HEK293T (cell line): ENCODE results near the gene DDX10.

Experiments
- CTCF ChIA-PET: fragments of 350-600 bp; formaldehyde crosslinking; extraction: SDS; loops from one replicate; lab custom pipeline; 2021; ENCODE audit warnings: antibody characterized with exemption, inconsistent platforms; lab: Yijun Ruan, JAX
- POLR2A ChIA-PET: fragments of 350-600 bp; formaldehyde crosslinking; extraction: SDS; loops from one replicate; lab custom pipeline; 2020; ENCODE audit warnings: antibody characterized with exemption, inconsistent platforms; lab: Yijun Ruan, JAX
- DNase-seq: peaks from one replicate; pipeline ENCODE4 v3.0.0; 2012; ENCODE audit warnings: mixed read lengths; ENCODE audit errors: extremely low spot score
- ARNT ChIP-seq: fragments of 450-650 bp; IDR thresholded peaks from 2 replicates; pipeline ENCODE4 v1.6.1; 2017; ENCODE audit warnings: mild to moderate bottlenecking
- BHLHE40 ChIP-seq: fragments of 450-650 bp; IDR thresholded peaks from 2 replicates; pipeline ENCODE4 v1.6.1; 2016; ENCODE audit warnings: mild to moderate bottlenecking, moderate library complexity, borderline replicate concordance
- CTBP1 ChIP-seq: fragments of 450-650 bp; IDR thresholded peaks from 2 replicates; pipeline ENCODE4 v1.6.1; 2016; ENCODE audit warnings: borderline replicate concordance
- ELF4 ChIP-seq: fragments of 450-650 bp; IDR thresholded peaks from 2 replicates; pipeline ENCODE4 v1.6.1; 2017; ENCODE audit warnings: antibody characterized with exemption
- FOXA1 ChIP-seq: fragments of 450-650 bp; IDR thresholded peaks from 2 replicates; pipeline ENCODE4 v1.6.1; 2016; ENCODE audit warnings: mild to moderate bottlenecking
- FOXK2 ChIP-seq: fragments of 450-650 bp; IDR thresholded peaks from 2 replicates; pipeline ENCODE4 v1.6.1; 2016; ENCODE audit warnings: mild to moderate bottlenecking
- FOXM1 ChIP-seq: fragments of 450-650 bp; IDR thresholded peaks from 2 replicates; pipeline ENCODE4 v1.6.1; 2017; ENCODE audit warnings: mild to moderate bottlenecking, borderline replicate concordance
- HDGF ChIP-seq: fragments of 450-650 bp; IDR thresholded peaks from 2 replicates; pipeline ENCODE4 v1.6.1; 2017; ENCODE audit warnings: antibody characterized with exemption, borderline replicate concordance
- L3MBTL2 ChIP-seq: fragments of 450-650 bp; conservative IDR thresholded peaks from 2 replicates; pipeline ENCODE4 v1.6.1; 2016; ENCODE audit warnings: mild to moderate bottlenecking
- LEF1 ChIP-seq: fragments of 450-650 bp; IDR thresholded peaks from 2 replicates; pipeline ENCODE4 v1.6.1; 2017; ENCODE audit warnings: mild to moderate bottlenecking, borderline replicate concordance
- NFRKB ChIP-seq: fragments of 450-650 bp; IDR thresholded peaks from 2 replicates; pipeline ENCODE4 v1.6.1; 2016; ENCODE audit warnings: mild to moderate bottlenecking, moderate library complexity
- SP1 ChIP-seq: fragments of 450-650 bp; IDR thresholded peaks from 2 replicates; pipeline ENCODE4 v1.6.1; 2017
- SUZ12 ChIP-seq: fragments of 450-650 bp; IDR thresholded peaks from 2 replicates; pipeline ENCODE4 v1.6.1; 2016; ENCODE audit warnings: mild to moderate bottlenecking
- TARDBP ChIP-seq: fragments of 450-650 bp; IDR thresholded peaks from 2 replicates; pipeline ENCODE4 v1.6.1; 2016
- ZNF384 ChIP-seq: fragments of 450-650 bp; IDR thresholded peaks from 2 replicates; pipeline ENCODE4 v1.6.1; 2016
- TF ChIP-seq, protein P1 (sequence below): fragments of 450-650 bp; IDR thresholded peaks from 2 replicates; pipeline ENCODE4 v1.6.1; 2016

The DDX10 gene

GRCh38 chr11:108975026-108975425 lies 310.2 kb downstream of the DDX10 start:
- TF ChIP-seq, protein P1, sequence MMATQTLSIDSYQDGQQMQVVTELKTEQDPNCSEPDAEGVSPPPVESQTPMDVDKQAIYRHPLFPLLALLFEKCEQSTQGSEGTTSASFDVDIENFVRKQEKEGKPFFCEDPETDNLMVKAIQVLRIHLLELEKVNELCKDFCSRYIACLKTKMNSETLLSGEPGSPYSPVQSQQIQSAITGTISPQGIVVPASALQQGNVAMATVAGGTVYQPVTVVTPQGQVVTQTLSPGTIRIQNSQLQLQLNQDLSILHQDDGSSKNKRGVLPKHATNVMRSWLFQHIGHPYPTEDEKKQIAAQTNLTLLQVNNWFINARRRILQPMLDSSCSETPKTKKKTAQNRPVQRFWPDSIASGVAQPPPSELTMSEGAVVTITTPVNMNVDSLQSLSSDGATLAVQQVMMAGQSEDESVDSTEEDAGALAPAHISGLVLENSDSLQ, result no peak
- TF ChIP-seq HDGF (no peak), SP1 (no peak), BHLHE40 (no peak), ARNT (no peak), LEF1 (no peak), ZNF384 (no peak), FOXM1 (no peak), CTBP1 (no peak), L3MBTL2 (no peak)
- POLR2A ChIA-PET, result no interaction called here
- CTCF ChIA-PET, result interaction anchor here (0.6 kb wide), 1 partner anchor 825 kb away, joined by 3 read pairs; no protein-coding TSS in a partner anchor
- DNase-seq, result no peak

DNA sequence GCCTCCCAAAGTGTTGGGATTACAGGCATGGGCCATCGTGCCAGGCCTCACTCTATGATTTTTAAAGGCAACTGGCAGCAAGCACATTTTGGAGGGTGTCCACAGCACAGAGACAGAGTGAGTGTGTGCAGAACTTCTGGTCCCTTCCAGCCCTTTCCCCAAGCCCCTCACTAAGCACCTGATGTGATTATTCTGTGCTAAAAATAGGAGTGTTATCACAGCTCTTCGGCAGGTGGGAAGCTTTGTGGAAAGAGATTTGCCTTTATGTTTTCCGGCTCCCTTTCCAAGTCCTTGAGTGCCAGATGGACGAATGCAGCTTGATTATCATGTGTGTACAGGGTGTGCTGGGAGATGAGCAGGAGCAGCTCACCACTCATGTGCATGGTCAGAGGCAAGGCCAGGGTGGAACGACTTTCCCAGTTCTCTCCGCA lies 310.8 kb downstream of the DDX10 start:
- CTCF ChIA-PET, result no interaction called here
- POLR2A ChIA-PET, result no interaction called here
- DNase-seq, result no peak
- no peak for TF ChIP-seq ARNT
- TF ChIP-seq ZNF384, result no peak
- TF ChIP-seq FOXK2, result no peak
- TF ChIP-seq L3MBTL2, result no peak
- TF ChIP-seq SUZ12, result no peak
- TF ChIP-seq NFRKB, result no peak
- TF ChIP-seq FOXA1, result no peak
- no peak for TF ChIP-seq HDGF
- TF ChIP-seq BHLHE40, result no peak

- CTCF ChIA-PET, result interaction anchor here (0.6 kb wide), 1 partner anchor 372 kb away, joined by 3 read pairs; no protein-coding TSS in a partner anchor
These were observed 319.0 kb downstream of the DDX10 start for GRCh38 chr11:108983636-108984420.

DNA sequence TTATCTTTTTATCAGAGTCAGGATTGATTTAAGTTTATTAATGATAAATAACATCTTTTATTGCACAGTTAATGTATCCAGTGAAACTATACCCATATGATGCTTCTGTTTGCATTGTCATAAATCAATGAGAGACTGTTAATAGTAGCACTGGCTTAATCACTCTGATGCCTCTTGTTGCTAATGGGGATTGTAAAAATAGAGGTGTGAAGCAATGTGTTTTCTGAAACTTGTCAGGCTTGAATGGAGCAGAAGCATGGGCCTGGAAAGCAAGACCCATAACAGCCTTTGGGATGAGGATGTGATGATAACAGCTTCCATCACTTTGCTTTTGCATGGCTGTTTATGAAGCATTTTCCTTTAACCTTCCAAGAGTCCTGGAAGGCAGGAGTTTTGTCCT lies 319.7 kb downstream of the DDX10 start:
- TF ChIP-seq FOXM1 (no peak), TARDBP (no peak), FOXK2 (no peak), HDGF (no peak), FOXA1 (no peak), NFRKB (no peak), BHLHE40 (no peak), L3MBTL2 (no peak), LEF1 (no peak), SP1 (no peak), ARNT (no peak), ZNF384 (no peak), SUZ12 (no peak), ELF4 (no peak), CTBP1 (no peak)
- TF ChIP-seq, protein P1, result no peak
- CTCF ChIA-PET, result no interaction called here

More at GRCh38 chr11:108983636-108984420, 319.0 kb downstream of the DDX10 start:
- POLR2A ChIA-PET, result no interaction called here
- no peak for DNase-seq
- no peak for TF ChIP-seq CTBP1
- TF ChIP-seq LEF1, result no peak
- TF ChIP-seq ZNF384, result no peak
- no peak for TF ChIP-seq HDGF
- no peak for TF ChIP-seq FOXA1
- TF ChIP-seq FOXK2, result no peak
- TF ChIP-seq ELF4, result no peak
- TF ChIP-seq SUZ12, result no peak
- TF ChIP-seq SP1, result no peak
- TF ChIP-seq TARDBP, result no peak
- no peak for TF ChIP-seq NFRKB
- no peak for TF ChIP-seq ARNT
- TF ChIP-seq, protein P1, result no peak
- TF ChIP-seq L3MBTL2, result no peak

GRCh38 chr11:108985236-108985944 lies 320.5 kb downstream of the DDX10 start:
- POLR2A ChIA-PET, result no interaction called here
- CTCF ChIA-PET, result no interaction called here
- no peak for DNase-seq
- no peak for TF ChIP-seq TARDBP
- TF ChIP-seq NFRKB, result no peak
- TF ChIP-seq SP1, result no peak

More for the DNA sequence above, 319.7 kb downstream of the DDX10 start:
- no peak for DNase-seq
- POLR2A ChIA-PET, result no interaction called here

GRCh38 chr11:108985945-108986279 lies 321.0 kb downstream of the DDX10 start:
- TF ChIP-seq SP1 (no peak), FOXA1 (no peak), CTBP1 (no peak), HDGF (no peak), ELF4 (no peak)
- TF ChIP-seq, protein P1, result no peak
- ChIA-PET CTCF (no interaction called here), POLR2A (no interaction called here)
- no peak for DNase-seq
